HEK293 (cell line): Measurements from ENCODE around the gene ANKRD50.

Source experiments
- CTCF ChIA-PET: fragments of 350-600 bp; formaldehyde crosslinking; extraction: SDS; loops from one replicate; lab custom pipeline; 2021; ENCODE audit warnings: antibody characterized with exemption; lab: Yijun Ruan, JAX
- POLR2A ChIA-PET: fragments of 300-600 bp; formaldehyde crosslinking; extraction: SDS; loops from one replicate; lab custom pipeline; 2020; ENCODE audit warnings: antibody characterized with exemption, inconsistent platforms; lab: Yijun Ruan, JAX
- H3K27ac ChIP-seq: fragments of 200-500 bp; sonication (Bioruptor generic); 2 replicates; pipeline ENCODE4 v1.5.1; 2014; ENCODE audit warnings: low read depth, low read length, control low read depth, inconsistent platforms; ENCODE audit errors: extremely low read depth
- H3K36me3 ChIP-seq, 2 experiments: fragments of 200-500 bp in 1 of 2; sonication (Bioruptor generic) in 1 of 2; 1 replicate in 1 of 2; 2 replicates in 1 of 2; pipeline ENCODE4 v1.5.1; 2014 to 2017; ENCODE audit warnings: inconsistent platforms in 2 of 2, low read length in 2 of 2; ENCODE audit not compliant: control insufficient read depth in 2 of 2, insufficient read depth in 1 of 2
- H3K4me1 ChIP-seq: fragments of 200-500 bp; sonication (Bioruptor generic); 2 replicates; pipeline ENCODE4 v1.5.1; 2014; ENCODE audit warnings: mild to moderate bottlenecking, low read length, inconsistent platforms; ENCODE audit not compliant: control insufficient read depth, insufficient read depth
- H3K4me3 ChIP-seq: 2 replicates; pipeline ENCODE4 v1.5.1; 2011; ENCODE audit warnings: low read depth, mild to moderate bottlenecking, control low read depth, low read length, moderate library complexity
- H3K9me3 ChIP-seq: fragments of 200-500 bp; sonication (Bioruptor generic); 2 replicates; pipeline ENCODE4 v1.5.1; 2014; ENCODE audit warnings: low read depth, low read length, inconsistent platforms; ENCODE audit not compliant: control insufficient read depth, insufficient read depth
- BCL11B ChIP-seq: fragments of 450-650 bp; formaldehyde crosslinking; IDR thresholded peaks from 2 replicates; pipeline ENCODE4 v1.5.1; 2016; ENCODE audit warnings: low read depth, missing biosample characterization, missing genetic modification characterization
- BCL6B ChIP-seq: fragments of 450-650 bp; formaldehyde crosslinking; IDR thresholded peaks from 2 replicates; pipeline ENCODE4 v1.5.1; 2017; ENCODE audit warnings: missing biosample characterization, missing genetic modification characterization
- PATZ1 ChIP-seq: fragments of 450-650 bp; formaldehyde crosslinking; IDR thresholded peaks from 2 replicates; pipeline ENCODE4 v1.5.1; 2016; ENCODE audit warnings: missing biosample characterization, missing genetic modification characterization
- PRDM10 ChIP-seq: fragments of 450-650 bp; formaldehyde crosslinking; IDR thresholded peaks from 2 replicates; pipeline ENCODE4 v1.5.1; 2016; ENCODE audit warnings: missing biosample characterization, missing genetic modification characterization
- ZBTB7A ChIP-seq: fragments of 450-650 bp; formaldehyde crosslinking; IDR thresholded peaks from 2 replicates; pipeline ENCODE4 v1.5.1; 2016; ENCODE audit warnings: low read depth, missing biosample characterization, missing genetic modification characterization
- ZNF211 ChIP-seq: fragments of 450-650 bp; formaldehyde crosslinking; IDR thresholded peaks from 2 replicates; pipeline ENCODE4 v1.5.1; 2016; ENCODE audit warnings: low read depth, missing biosample characterization, missing genetic modification characterization
- ZNF529 ChIP-seq: fragments of 450-650 bp; formaldehyde crosslinking; IDR thresholded peaks from 2 replicates; pipeline ENCODE4 v1.5.1; 2017; ENCODE audit warnings: missing genetic modification characterization, missing biosample characterization; ENCODE audit not compliant: insufficient replicate concordance
- ZNF580 ChIP-seq: fragments of 450-650 bp; formaldehyde crosslinking; IDR thresholded peaks from 2 replicates; pipeline ENCODE4 v1.5.1; 2016; ENCODE audit warnings: missing biosample characterization, missing genetic modification characterization
- ZNF664 ChIP-seq: fragments of 450-650 bp; formaldehyde crosslinking; IDR thresholded peaks from 2 replicates; pipeline ENCODE4 v1.5.1; 2016; ENCODE audit warnings: missing biosample characterization, missing genetic modification characterization
- ZSCAN4 ChIP-seq: fragments of 450-650 bp; formaldehyde crosslinking; IDR thresholded peaks from 2 replicates; pipeline ENCODE4 v1.5.1; 2017; ENCODE audit warnings: missing biosample characterization, missing genetic modification characterization
- ZXDB ChIP-seq: fragments of 450-650 bp; formaldehyde crosslinking; IDR thresholded peaks from 2 replicates; pipeline ENCODE4 v1.5.1; 2016; ENCODE audit warnings: missing biosample characterization, missing genetic modification characterization

Gene ANKRD50

GRCh38 chr4:124710911-124711310 lies 1.6 kb downstream of the ANKRD50 start:
- POLR2A ChIA-PET: no interaction called here
- no peak for TF ChIP-seq PATZ1 (tag by site-specific recombination)
- no peak for TF ChIP-seq ZNF529 (tag by site-specific recombination)
- TF ChIP-seq ZBTB7A (tag by site-specific recombination): no peak
- no peak for TF ChIP-seq BCL11B
- TF ChIP-seq, all 188 proteins: peak for 0
- Histone ChIP-seq H3K36me3 (peaks cover 0 to 12% of the 10 kb centered on the region in 2 experiments; a peak in 1 of 3 replicates), H3K4me3 (peak overlapping the region; percentile 82), H3K4me1 (no peaks in the 10 kb centered on the region; the same call in 1 of the 2 replicates), H3K27ac (no peak overlapping the region), H3K9me3 (no peaks in the 10 kb centered on the region)
- CTCF ChIA-PET: no interaction called here

- no peaks in the 10 kb centered on the region for H3K9me3 ChIP-seq
- POLR2A ChIA-PET: no interaction called here
- no peak overlapping the region for H3K27ac ChIP-seq
- CTCF ChIA-PET: no interaction called here
- no peaks in the 10 kb centered on the region; the same call in 1 of the 2 replicates for H3K4me1 ChIP-seq
- peak overlapping the region; percentile 15 for H3K4me3 ChIP-seq
- TF ChIP-seq PRDM10 (tag by site-specific recombination): peak; percentile 15; the same call in 1 of the 2 replicates
- no peak for TF ChIP-seq BCL6B (tag by site-specific recombination)
- TF ChIP-seq, all 188 proteins: peak for 1
- peaks cover 0 to 12% of the 10 kb centered on the region in 2 experiments; a peak in 1 of 3 replicates for H3K36me3 ChIP-seq
These were observed 2.4 kb downstream of the ANKRD50 start for GRCh38 chr4:124710015-124710741.

- no peak overlapping the region for H3K4me3 ChIP-seq
- H3K27ac ChIP-seq: no peak overlapping the region
- H3K36me3 ChIP-seq: peaks cover 0 to 12% of the 10 kb centered on the region in 2 experiments; a peak in 1 of 3 replicates
- no peaks in the 10 kb centered on the region; the same call in 1 of the 2 replicates for H3K4me1 ChIP-seq
- CTCF ChIA-PET: interaction anchor here (0.6 kb wide), 1 partner anchor 60 kb away, joined by 3 read pairs; no protein-coding TSS in a partner anchor
- 0 out of 2 replicates have a peak, but pooled peaks have one; percentile 34 for TF ChIP-seq ZNF664 (tag by site-specific recombination)
- 0 out of 2 replicates have a peak, but pooled peaks have one; percentile 17 for TF ChIP-seq ZXDB (tag by site-specific recombination)
- no peak for TF ChIP-seq ZNF211 (tag by site-specific recombination)
- TF ChIP-seq ZNF580 (tag by site-specific recombination): peak; percentile 80; the same call in 1 of the 2 replicates
- peak; percentile 83 for TF ChIP-seq ZSCAN4 (tag by site-specific recombination)
- no peaks in the 10 kb centered on the region for H3K9me3 ChIP-seq
- POLR2A ChIA-PET: no interaction called here
These were observed 3.8 kb downstream of the ANKRD50 start for GRCh38 chr4:124708517-124709300.
